Measurements from ENCODE around the gene TAMALIN. TPM values are rescaled to one million over a fixed set of nuclear protein-coding genes. Genes with fewer than 3 reads are reported as not detected.

Gene TAMALIN
- polyA plus RNA-seq, 2 of the 4 experiments (the other 2 are of a cell fraction), result 0.30 to 0.35 TPM

DNA sequence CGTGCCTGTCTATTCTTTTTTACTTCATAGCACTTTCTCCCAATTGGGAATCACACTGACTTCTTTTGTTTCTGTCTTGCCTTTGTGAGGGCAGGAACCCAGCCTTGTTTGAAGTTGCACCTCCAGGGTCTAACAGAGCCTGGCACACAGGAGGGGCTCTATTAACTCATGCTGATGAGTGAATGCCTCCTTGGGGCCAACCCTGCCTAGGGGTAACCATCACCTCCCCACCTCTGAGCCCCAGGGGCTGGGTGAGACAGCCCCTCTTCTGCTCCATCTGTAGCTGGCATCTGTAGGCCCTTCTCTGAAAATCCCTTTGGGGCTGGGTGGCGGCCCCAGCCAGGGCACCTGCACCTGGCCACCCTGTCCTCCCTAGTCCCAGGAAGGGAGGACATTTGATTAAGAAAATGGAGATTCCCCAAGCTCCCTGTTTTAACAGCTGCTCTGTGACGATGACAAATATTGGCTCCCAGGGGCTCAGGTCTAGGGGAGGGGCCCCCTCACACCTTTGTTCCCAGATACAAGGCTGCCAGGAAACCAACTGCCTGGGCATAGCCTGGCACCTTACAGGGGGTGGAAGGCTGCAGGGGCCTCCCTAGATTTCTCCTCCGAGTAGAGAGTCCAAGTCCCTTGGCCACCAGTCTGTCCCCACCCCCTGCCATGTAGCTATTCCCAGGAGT, 11.8 kb downstream of the TAMALIN start:
- H3K4me3 ChIP-seq, result no peak overlapping the region
- TF ChIP-seq HOXB13 (CRISPR knock-in tag; IDR thresholded peaks at IDR 0.05; ENCODE audit: low read depth), result no peak
- WGBS (ENCODE audit: missing lambda C conversion rate), result 73% methylated on average over 4 of the region's 4 CpGs
- peak overlapping the region in 1 of 2 experiments; percentile 68; a peak in 3 of 6 replicates for H3K27ac ChIP-seq
- H3K4me2 ChIP-seq, result peak overlapping the region; percentile 58; the same call in 2 of the 3 replicates
- no peak for ATAC-seq
- DNase-seq (ENCODE audit: low read depth in 1 of 2, low spot score in 1 of 2), result no peak
- H3K4me1 ChIP-seq, result peaks cover 23% of the 10 kb centered on the region
- ChIA-PET CTCF (interaction anchor here (16.5 to 41.8 kb wide), 3 partner anchors 19 to 52 kb away, joined by 426 to 1730 read pairs (median 1544); partner anchors contain the start of genes ATG101, NR4A1, SMIM41 and TAMALIN), POLR2A (no interaction called here)
- no peak for FAIRE-seq
- H3K9me3 ChIP-seq, result no peaks in the 10 kb centered on the region

GRCh38 chr12:52019113-52019770, 12.5 kb downstream of the TAMALIN start:
- 45% methylated on average over 11 of the region's 13 CpGs for WGBS (ENCODE audit: missing lambda C conversion rate)
- no peaks in the 10 kb centered on the region for H3K9me3 ChIP-seq
- no peak for TF ChIP-seq FOSL2 (IDR thresholded peaks at IDR 0.05)
- 0 out of 2 replicates have a peak, but pooled peaks have one; percentile 9 for TF ChIP-seq FOSL2 (CRISPR knock-in tag; IDR thresholded peaks at IDR 0.05)
- no peak for TF ChIP-seq RNF2 (IDR thresholded peaks at IDR 0.05; ENCODE audit: borderline replicate concordance, low read depth)
- no peak for TF ChIP-seq ZFP36 (IDR thresholded peaks at IDR 0.05; ENCODE audit: borderline replicate concordance, partially characterized antibody)
- TF ChIP-seq KDM1A (IDR thresholded peaks at IDR 0.05; ENCODE audit: low read depth), result no peak
- CTCF ChIA-PET, result interaction anchor here (1.3 to 41.8 kb wide), 7 partner anchors 19 to 125 kb away, joined by 3 to 1730 read pairs (median 9); partner anchors contain the start of genes ATG101, NR4A1, SMIM41 and TAMALIN
- H3K27ac ChIP-seq, result peak overlapping the region in 1 of 2 experiments; percentile 68; a peak in 3 of 6 replicates
- DNase-seq (ENCODE audit: low read depth in 1 of 2, low spot score in 1 of 2) (no peak), ATAC-seq (no peak), FAIRE-seq (no peak)
- H3K4me2 ChIP-seq, result peak overlapping the region; percentile 58
- POLR2A ChIA-PET, result no interaction called here
- H3K4me1 ChIP-seq, result peaks cover 23% of the 10 kb centered on the region
- no peak overlapping the region for H3K4me3 ChIP-seq

DNA sequence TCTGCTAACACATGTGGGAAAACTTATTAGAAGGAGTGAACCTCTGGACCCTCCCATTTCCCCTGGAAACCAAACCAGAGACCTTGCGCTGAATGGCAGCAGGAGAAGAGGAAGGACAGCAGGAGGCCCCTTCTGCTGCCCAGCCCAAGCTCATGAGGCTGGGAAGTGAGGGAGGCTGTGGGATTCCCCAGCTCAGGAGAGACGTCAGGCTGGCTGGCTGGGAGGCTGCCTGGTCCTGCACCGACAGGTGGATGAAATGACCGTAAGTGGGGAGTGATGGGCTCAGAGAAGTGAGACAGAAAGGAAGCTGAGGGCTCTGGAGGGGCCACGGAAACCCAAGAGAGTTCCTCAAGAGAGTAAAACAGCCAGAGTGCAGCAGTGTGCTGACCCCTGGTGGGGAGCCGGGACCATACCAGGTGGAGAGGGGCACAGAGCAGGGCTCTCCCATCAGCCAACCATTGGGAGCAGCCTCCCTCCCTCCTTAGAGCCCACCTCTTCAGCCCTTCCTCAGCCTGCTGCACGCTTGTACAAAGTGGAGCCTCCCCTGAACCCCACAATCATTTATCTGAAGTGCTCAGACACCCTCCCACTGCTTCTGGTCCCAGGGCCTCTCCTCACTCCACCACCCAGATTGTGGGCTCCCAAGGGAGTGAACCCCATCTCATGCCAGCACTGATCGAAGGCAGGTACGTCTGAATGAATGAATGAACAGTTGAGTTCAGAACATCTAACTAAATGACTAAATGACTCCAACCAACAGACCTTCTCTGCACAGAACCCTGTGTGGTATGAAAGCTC, 14.0 kb downstream of the TAMALIN start:
- peak; percentile 67 to 75 for DNase-seq (ENCODE audit: low read depth in 1 of 2, low spot score in 1 of 2)
- H3K4me3 ChIP-seq, result no peak overlapping the region
- H3K4me2 ChIP-seq, result peak overlapping the region; percentile 39; the same call in 2 of the 3 replicates
- peaks cover 23% of the 10 kb centered on the region for H3K4me1 ChIP-seq
- peak; percentile 33 to 58; a peak in 5 of 6 replicates for ATAC-seq
- FAIRE-seq, result no peak
- ChIA-PET CTCF (interaction anchor here (0.6 to 41.8 kb wide), 22 partner anchors 17 to 864 kb away, joined by 3 to 1730 read pairs (median 3); partner anchors contain the start of genes ATG101, NR4A1, SMIM41 and TAMALIN), POLR2A (interaction anchor here (0.7 to 1.0 kb wide), 2 partner anchors 17 to 30 kb away, joined by 3 to 4 read pairs; partner anchors contain the start of gene NR4A1)
- H3K9me3 ChIP-seq, result no peaks in the 10 kb centered on the region
- TF ChIP-seq, protein P1, sequence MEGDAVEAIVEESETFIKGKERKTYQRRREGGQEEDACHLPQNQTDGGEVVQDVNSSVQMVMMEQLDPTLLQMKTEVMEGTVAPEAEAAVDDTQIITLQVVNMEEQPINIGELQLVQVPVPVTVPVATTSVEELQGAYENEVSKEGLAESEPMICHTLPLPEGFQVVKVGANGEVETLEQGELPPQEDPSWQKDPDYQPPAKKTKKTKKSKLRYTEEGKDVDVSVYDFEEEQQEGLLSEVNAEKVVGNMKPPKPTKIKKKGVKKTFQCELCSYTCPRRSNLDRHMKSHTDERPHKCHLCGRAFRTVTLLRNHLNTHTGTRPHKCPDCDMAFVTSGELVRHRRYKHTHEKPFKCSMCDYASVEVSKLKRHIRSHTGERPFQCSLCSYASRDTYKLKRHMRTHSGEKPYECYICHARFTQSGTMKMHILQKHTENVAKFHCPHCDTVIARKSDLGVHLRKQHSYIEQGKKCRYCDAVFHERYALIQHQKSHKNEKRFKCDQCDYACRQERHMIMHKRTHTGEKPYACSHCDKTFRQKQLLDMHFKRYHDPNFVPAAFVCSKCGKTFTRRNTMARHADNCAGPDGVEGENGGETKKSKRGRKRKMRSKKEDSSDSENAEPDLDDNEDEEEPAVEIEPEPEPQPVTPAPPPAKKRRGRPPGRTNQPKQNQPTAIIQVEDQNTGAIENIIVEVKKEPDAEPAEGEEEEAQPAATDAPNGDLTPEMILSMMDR (IDR thresholded peaks at IDR 0.05), result peak; percentile 68
- TF ChIP-seq RAD21 (conservative IDR thresholded peaks at IDR 0.05 in 1 of 2, IDR thresholded peaks at IDR 0.05 in 1 of 2) (peak; percentile 67 to 74), HOXB5 (CRISPR knock-in tag; IDR thresholded peaks at IDR 0.05) (no peak), FOXS1 (CRISPR knock-in tag; IDR thresholded peaks at IDR 0.05) (no peak), TP53 (CRISPR knock-in tag; IDR thresholded peaks at IDR 0.05) (no peak), CHD4 (IDR thresholded peaks at IDR 0.05; ENCODE audit: borderline replicate concordance) (no peak), SMC3 (IDR thresholded peaks at IDR 0.05) (peak; percentile 72), MAFK (IDR thresholded peaks at IDR 0.05; ENCODE audit: partially characterized antibody) (no peak)
- TF ChIP-seq, protein P2, sequence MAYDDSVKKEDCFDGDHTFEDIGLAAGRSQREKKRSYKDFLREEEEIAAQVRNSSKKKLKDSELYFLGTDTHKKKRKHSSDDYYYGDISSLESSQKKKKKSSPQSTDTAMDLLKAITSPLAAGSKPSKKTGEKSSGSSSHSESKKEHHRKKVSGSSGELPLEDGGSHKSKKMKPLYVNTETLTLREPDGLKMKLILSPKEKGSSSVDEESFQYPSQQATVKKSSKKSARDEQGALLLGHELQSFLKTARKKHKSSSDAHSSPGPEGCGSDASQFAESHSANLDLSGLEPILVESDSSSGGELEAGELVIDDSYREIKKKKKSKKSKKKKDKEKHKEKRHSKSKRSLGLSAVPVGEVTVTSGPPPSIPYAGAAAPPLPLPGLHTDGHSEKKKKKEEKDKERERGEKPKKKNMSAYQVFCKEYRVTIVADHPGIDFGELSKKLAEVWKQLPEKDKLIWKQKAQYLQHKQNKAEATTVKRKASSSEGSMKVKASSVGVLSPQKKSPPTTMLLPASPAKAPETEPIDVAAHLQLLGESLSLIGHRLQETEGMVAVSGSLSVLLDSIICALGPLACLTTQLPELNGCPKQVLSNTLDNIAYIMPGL (CRISPR knock-in tag; IDR thresholded peaks at IDR 0.05; ENCODE audit: borderline replicate concordance), result no peak
- peak overlapping the region in 1 of 2 experiments; percentile 69; a peak in 2 of 6 replicates for H3K27ac ChIP-seq
- WGBS (ENCODE audit: missing lambda C conversion rate), result 39% methylated on average over 9 of the region's 9 CpGs
